NCI-H524 (cell line): ENCODE data around the gene WWC1.
"Not testable (repeated sequence)": the region's sequence is repeated elsewhere in the genome, so short reads cannot be mapped to it uniquely, and the experiment has no call there.

Experiments
- DNase-seq, 2 experiments: peaks; one replicate each; lab custom pipeline; 2025; lab: John Stamatoyannopoulos, UW

WWC1 gene

DNA sequence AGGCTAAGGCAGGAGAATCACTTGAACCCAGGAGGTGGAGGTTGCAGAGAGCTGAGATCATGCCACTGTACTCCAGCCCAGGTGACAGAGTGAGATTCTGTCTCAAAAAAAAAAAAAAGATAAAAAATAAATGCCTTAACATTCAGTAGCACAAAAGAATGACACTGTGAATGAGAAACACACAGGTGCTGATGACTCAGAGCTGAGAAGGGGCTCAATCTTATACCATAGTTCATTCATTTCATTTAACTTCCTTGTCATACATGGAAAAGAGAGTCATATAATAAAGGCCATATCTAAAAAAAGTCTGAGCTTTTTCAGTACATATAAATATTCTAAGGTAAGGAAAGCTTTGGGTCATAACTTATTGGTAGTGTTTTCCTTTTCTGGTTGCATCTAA lies 40.6 kb downstream of the WWC1 start:
- no peak for DNase-seq

DNA sequence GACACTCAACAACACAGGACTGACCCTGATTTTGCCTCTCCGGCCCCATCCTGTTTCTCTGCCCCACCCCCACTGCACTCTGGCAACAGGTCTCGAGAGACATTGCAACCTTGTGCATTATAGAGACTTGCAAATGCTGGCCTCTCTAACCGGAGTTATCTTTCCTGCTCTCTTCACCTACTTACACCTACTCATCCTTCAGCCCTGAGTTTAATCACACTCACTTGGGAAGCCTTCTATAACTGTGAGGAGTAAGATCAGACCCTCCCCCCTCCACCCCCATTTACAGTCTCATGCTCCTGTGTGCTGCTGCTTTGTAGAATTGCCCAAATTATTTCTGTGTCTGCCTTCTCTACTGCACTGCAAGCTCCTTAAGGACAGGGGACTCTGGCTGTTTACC lies 42.8 kb downstream of the WWC1 start:
- DNase-seq = no peak

DNA sequence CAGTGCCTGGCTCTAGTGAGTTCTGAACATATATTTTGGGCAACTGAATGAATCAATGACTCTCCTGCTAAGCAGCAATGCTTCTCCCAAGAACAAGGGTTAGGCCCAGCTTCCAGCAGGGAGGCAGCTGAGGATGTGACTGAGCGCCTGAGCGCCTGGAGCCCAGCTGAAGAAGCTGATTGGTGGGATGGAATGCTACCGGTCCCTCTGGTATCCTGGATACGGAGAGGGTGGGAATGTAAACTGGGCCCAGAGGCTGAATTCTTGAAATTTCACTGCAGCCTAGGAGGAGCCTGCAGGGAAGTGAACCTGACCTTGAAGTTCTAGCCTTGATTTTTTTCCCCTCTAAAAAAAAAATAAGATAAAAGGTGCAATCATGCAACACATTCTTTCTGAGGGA lies 43.2 kb downstream of the WWC1 start:
- DNase-seq = no peak

DNA sequence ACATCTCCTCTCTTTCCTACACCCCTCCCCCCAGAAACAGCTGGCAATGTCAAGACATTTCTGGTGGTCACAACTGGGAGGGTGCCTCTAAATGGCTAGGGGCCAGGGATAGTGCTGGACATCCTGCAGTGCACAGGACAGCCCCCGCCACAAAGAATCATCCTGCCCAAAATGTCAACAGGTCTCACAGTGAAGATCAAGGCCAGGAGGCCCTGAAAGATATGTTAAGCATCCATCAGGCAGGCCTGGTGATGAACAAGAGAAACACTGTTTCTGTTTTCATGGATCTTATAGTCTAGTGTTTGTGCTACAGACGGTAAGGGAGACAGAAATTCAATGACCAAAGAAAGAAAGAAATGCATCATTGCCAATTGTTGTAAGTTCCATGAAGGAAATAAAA lies 45.9 kb downstream of the WWC1 start:
- no peak for DNase-seq

DNA sequence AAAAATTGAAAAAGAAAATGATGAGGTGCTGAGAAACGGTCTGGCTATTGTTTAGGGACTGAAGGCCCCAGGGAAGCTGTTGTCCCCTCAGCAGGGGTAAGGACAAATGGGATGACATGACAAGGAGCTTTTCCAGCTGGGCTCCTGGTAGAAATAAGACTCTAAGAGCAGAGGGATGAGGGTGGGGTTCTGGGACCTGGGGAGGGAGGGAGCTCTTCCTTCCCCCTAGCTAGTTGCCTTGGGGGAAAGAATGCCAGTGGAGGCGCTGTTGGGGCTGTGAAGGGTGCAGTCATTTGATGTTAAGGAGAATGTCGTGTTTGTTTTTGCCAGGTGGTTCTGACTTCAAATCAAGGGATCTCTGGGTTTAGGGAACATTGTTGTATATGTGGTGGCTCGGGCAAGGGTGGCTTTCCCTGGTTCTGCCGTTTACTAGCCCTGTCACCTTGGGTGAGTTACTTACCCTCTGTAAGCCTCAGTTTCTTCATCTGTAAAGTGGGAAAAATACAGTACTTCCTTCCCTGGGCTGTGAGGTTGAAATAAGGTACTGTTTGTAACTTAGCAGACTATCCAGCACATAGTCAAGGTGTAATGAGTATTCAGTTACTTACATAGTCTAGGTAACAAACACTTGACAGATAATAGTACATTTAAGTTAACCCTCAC lies 47.8 kb downstream of the WWC1 start:
- no peak for DNase-seq

DNA sequence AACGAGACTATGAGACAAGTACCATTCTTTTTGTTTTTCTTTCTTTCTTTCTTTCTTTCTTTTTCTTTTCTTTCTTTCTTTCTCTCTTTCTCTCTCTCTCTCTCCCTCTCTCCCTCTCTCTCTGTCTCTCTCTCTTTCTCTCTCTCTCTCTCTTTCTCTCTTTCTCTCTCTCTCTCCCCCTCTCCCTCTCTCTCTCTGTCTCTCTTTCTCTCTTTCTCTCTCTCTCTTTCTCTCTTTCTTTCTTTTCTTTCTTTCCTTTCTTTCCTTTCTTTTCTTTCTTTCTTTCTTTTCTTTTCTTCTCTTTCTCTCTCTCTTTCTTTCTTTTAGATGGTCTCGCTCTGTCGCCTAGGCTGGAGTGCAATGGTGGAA lies 48.3 kb downstream of the WWC1 start:
- DNase-seq = not testable (repeated sequence)

DNA sequence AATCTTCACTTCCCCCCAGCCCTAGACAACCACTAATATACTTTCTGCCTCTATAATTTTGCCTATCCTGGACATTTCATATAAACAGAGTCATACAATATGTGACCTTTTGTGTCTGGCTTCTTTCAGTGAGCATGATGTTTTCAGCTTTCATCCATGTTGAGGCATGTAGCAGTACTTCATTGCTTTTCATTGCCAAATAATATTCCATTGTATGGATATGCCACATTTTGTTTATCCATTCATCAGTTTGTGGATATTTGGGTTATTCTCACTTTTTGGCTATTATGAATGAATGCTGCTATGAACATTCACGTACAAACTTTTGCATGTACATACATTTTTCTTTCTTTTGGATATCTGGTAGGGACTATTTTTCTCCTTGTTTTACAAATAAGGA lies 49.0 kb downstream of the WWC1 start:
- no peak for DNase-seq

DNA sequence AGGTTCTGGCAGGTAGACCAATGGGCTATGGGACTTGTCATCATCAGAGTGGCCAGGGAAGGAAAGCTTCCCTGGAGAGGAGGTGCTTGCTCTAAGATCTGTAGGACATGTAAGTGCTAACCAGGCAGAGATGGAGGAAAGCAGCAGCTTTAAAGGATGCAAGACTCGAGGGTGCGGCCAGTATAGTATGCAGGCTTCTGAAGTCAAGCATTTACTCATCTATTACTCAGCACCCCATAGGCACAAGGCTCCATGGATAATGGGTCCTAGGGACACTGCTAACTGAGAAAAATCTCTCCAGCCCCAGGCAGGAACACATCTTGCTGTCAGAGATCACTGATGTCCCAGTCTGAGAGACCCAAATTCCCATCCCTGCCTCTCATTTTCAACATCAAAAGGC lies 49.7 kb downstream of the WWC1 start:
- DNase-seq = no peak

DNA sequence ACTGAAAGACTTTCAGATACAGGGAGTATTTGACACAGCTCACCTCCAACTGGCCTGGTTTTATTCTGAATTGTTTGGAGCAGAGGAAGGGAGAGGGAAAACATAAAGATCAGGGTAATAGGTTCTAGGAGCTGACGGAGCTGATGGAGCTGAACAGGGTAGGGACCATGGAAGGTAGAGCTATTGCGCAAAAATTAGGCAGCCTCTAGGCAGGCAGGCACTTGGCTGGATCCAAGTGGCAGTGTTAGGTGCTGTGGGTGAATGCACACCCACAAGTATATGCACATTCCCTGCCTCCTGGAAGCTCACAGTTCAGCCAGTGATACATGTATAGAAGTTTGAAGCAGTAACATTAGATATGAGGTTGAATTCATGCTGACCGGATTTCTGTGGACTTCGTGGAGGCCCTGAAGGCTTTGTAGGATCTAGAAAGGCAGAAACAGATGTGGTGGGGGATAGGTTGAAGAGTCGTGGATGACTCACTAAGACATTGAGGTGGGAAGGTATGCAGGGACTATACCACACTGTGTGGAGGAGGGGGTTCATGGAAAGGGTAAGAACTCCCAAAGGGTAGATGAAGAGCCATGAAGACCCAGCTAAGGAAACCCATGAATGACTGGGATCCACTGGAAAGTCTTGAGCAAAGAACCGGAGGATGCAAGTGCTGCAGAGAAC lies 50.8 kb downstream of the WWC1 start:
- DNase-seq = no peak

DNA sequence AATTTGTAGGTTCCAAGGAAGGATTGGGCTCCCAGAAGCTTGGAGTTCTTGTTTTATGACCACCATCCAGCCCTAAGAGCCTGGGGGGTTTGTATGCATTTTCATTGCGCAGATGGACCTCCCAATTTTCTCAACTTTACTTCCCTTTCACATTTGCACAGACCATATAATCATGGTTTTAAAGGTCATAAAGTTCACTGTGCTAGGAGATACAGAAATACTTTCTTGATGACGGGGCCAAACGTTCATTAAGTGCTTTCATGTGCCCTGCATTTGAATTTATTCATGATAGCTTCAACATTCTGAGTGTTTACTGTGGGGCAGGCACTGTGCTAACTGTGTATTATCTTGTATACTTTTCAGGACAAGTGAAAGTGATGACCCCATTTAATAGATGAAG lies 51.5 kb downstream of the WWC1 start:
- no peak for DNase-seq

DNA sequence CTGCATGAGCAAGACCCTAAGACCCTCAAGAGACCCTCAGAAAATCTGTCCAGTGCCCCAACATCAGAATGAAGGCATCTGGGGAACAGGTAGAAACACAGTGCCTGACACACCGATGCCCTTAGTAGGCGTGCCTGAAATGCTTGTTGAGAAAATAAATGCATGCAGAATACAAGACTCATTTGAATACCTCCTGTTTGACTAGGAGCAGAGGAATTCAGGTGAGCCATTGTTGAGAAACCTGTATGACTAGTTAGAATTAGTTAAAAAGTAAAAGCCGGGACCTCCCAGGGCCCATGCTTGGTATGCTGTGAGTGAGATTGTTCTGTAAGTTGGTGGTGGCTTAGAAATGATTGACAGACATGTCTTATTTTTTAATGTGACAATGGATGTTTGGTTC lies 55.0 kb downstream of the WWC1 start:
- no peak for DNase-seq

DNA sequence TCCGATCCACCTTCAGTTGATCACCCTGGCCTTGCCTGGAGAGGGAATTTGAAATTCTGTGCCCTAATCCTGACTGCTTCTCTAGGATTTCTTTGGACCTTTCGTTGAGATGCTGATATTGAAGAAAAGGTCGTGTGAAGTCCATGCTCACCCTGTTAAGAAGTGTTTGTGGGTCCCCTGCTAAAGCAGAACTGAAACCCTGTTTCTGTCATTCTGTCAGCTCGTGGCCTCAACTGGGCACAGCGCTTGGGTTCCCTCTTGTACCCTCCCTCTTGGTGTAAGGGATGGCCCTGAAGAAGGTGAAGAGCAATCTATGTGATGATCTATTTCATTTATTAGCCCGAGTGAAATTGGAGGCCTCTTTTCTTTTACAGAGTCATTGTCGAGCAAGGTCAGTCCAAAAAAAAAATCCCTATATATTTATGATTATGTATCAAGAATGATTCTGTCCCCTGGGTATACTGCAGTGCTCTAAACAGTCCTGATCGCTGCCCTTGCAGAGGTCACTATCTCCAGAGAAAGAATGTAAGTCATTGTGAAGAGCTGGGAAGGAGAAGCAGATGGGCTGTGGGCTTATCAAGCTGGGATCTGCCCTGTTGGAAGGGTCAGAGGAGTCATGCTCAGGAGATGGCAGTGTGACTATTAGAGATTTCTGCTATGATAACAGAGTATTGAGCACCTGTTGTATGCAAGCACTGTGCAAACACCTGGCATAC lies 56.1 kb downstream of the WWC1 start:
- no peak for DNase-seq

DNA sequence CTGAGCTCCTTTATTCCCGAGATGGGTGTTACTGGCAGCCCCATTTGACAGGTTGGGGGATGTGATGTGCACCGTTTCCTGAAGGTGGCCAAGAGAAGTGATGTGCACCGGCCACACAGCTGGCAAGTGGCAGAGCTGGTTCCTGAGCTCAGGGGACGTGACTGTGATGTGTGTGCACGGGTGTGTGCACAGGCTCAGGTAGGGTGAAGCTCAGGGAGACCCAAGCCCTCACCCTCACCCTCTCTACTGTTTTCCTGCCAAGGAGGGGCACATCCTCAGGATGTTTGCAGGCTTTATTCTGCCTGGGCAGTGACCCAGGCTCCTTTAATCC lies 56.6 kb downstream of the WWC1 start:
- no peak for DNase-seq

DNA sequence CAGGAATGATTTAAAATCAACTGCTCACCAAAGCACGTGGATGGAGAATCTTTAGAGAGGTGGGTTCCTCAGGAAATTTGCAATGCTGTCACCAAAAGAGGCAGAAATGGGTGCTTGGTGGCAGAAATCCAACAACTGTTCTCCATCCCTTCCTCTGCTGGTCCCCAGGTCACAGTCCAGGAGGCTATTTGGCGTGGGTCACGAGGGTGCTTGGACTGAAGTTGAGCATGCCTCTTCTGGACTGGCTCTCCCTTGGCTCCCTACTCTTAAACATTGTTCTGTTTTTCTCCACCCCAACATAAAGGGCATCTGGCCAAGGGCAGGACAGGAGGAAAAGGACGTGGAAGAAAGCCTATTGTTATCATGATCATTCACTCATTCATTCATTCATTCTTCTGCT lies 58.9 kb downstream of the WWC1 start:
- DNase-seq = no peak

DNA sequence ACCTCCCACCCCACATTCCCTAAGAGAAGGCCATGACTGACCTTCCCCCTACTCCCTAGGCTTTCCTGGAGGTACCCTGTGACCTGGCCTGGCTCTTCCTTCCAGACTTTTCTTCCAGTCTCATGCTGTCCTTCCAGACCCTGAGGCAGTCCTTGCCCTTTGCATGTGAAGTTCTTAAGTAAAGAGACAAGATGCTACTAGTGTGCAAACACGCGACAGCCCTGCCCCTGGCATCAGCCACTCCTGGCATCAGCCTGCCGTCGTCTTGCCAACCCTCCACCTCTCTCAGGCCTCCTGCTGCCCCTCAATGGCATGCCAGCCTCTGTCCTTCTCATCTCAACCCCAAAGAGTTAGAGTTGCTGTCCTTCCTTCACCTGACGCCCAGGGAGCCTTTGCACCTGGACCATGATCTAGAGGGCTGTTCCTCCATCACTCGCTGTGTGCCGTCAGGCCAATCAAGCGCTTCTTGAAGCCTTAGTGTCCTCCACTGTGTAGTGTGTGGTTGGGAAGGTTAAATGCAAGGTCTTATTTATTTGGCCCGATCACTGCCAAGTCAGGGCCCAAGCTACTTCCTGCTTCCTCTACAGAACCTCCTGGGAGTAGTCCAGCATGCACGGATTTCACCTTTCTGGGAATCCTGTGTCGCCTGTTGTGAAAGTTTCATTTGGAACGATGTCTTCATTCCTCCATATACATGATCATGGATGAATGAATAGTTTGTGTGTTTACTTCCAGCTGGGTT lies 61.9 kb downstream of the WWC1 start:
- no peak for DNase-seq

DNA sequence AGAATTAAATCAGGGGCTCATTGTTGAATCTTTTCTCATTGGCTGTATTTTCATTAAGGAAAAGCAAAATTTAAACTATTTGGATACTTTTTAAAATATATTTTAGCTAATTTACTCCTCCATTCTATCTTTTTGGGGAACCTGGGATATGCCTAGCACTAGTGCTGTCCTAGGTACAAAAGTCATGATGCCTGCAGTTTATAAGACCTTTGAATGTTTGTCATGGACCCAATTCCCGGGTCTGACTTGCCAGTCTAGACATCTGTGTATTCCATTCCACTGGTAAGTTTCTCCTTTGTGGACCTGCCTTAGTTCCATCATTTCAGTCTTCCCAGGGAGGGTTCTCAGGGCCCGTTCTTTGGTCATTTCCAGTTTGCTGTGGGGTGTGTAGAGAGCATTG lies 63.0 kb downstream of the WWC1 start:
- no peak for DNase-seq

DNA sequence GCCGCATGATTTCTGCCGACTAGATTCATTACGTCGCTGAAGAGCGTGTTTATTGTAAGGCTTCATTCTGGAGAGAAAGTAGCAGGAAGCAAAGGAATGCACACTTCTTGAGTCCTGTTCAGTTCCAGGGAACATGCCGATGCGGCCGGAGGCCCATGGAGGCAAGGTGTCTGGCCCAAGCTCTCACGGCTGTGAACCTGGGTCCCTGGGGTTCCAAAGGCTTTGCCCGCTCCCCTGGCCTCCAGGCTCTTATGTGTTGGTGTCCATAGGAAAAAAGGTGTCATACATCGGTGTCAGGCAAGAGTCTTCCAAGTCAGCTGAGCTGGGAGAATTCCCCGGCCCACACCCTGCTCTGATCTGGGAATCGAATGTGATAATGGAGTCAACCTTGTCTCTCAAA lies 64.7 kb downstream of the WWC1 start:
- DNase-seq = no peak

DNA sequence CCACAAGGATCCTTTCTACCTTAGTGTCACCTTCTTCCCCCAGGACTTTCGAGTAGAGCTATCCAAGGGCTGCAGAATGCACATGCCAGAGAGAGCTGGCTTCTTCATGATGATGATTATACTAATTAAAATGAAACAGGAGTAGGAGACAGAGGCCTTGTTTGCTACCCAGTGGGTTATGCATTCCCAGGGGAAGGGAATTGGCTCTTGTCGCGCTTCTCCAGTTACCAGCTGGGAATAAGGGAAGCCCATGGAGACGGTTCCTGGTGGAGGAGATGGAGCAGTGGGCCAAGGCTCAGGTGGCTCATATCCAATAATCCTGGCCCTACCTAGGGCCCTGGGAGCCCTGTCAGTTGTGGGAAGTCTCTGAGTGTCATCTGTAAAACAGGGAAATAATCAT lies 65.1 kb downstream of the WWC1 start:
- peak; percentile 19 to 72 for DNase-seq

DNA sequence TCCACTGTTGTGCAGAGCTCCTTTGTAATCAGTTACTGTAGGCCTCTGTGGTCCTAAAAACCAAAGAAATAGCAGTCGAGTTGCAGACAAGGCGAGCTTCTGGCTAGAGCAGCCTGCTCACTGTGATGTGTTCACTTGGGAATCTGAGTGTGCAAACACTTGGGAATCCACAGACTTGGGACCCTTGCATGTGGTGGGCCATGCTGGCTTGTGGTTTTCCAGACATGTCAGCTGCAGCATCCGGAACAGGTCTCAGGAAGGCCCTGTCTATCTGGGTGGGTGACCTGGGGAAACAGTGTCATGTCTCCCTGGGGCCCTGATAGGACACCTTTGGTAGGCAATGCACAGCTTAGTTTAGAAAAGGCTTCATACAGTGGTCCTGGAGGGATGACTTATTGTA lies 66.4 kb downstream of the WWC1 start:
- DNase-seq = no peak

DNA sequence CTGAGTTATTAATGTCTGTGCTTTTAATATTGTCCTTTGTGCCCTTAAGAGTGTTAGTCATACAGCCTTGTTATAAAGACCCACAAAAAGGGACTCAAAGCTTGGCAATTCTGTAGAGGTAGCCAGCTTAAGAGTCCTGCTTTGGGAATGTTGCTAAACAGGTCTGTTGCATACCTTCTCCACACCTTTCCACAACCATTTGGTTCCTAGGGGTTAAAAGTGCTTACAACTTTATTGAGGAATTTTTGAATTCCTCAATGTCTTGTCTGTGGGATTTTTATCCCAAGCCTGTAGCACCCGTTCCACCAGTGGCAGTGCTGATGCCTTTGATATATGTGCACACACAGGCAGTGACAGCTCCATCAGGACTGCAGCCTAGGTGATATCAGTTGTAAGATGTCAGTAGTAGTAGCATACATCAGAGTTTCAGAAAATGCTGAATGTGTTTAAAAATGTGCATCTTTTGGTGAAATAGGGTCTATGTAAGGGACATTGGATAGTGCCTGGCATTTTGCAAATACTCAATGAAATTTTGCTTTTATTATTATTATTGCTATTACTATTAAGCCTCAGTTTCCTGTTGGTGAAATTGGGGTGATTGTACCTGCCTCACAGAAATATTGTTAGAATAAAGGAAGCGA lies 68.5 kb downstream of the WWC1 start:
- no peak for DNase-seq

DNA sequence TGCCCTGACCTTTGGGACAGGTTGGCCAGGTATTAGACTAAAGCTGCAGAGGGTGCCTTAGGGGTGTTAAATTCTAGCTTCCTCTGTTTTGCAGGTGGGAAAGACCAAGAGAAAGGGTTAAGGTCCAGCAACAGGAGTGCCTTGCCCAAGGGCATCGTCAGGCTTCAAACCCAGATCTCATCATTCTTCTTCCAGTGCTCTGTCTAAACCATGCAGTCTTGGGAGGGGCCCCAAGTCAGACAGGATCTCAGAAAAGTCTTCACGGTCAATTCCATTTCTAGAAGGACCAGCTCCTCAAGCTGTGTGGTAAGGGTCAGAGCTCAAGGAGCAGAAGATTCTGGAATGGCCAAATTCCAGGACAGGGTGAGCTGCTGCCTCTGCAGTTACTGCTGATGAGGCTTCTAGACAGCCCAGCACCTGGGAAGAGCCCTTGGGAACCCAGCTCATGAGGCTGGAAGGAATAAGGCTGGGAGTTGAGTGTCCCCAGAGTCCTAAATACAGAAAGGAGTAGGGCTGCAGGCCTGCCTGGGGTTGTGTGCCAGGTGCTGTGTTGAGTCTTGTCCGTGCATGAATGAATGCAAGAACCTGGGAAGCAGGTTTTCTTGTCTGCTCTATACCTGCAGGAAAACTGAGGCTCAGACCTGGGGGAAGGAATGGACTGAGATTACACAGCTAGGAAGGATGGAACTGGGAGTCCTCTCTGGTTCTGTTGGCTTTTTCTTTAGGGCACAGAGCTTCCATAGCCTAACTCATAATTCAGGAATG lies 69.3 kb downstream of the WWC1 start:
- no peak for DNase-seq
